ENCODE measurements around the gene CHSY3.

CHSY3 gene

GRCh38 chr5:129988453-129988852 is 84.2 kb downstream of the CHSY3 start:
- no peak overlapping the region for H3K4me3 ChIP-seq (ENCODE audit: low read length)
- H3K27ac ChIP-seq (ENCODE audit: low read depth, low read length), result no peak overlapping the region
- no peaks in the 10 kb centered on the region for H3K27me3 ChIP-seq (ENCODE audit: insufficient read depth, low read length)
- H3K9me3 ChIP-seq (ENCODE audit: insufficient read depth, low read depth, low read length), result peaks cover 6% of the 10 kb centered on the region
- no peaks in the 10 kb centered on the region for H3K36me3 ChIP-seq (ENCODE audit: insufficient read depth, low read length)
- no peaks in the 10 kb centered on the region for H3K4me1 ChIP-seq (ENCODE audit: insufficient read depth, low read length)
- no peak overlapping the region for H3K9ac ChIP-seq (ENCODE audit: low read depth, low read length)

- H3K27me3 ChIP-seq (ENCODE audit: insufficient read depth, low read length), result no peaks in the 10 kb centered on the region
- WGBS, result 84% methylated on average over 2 of the region's 3 CpGs
- H3K4me3 ChIP-seq (ENCODE audit: low read length), result no peak overlapping the region
- no peaks in the 10 kb centered on the region for H3K4me1 ChIP-seq (ENCODE audit: insufficient read depth, low read length)
- no peaks in the 10 kb centered on the region for H3K9me3 ChIP-seq (ENCODE audit: insufficient read depth, low read depth, low read length)
- H3K9ac ChIP-seq (ENCODE audit: low read depth, low read length), result no peak overlapping the region
- no peaks in the 10 kb centered on the region for H3K36me3 ChIP-seq (ENCODE audit: insufficient read depth, low read length)
- H3K27ac ChIP-seq (ENCODE audit: low read depth, low read length), result no peak overlapping the region
Measured at GRCh38 chr5:129991780-129992179, 87.5 kb downstream of the CHSY3 start.

GRCh38 chr5:129996896-129997295 is 92.6 kb downstream of the CHSY3 start:
- H3K9ac ChIP-seq (ENCODE audit: low read depth, low read length), result no peak overlapping the region
- no peaks in the 10 kb centered on the region for H3K9me3 ChIP-seq (ENCODE audit: insufficient read depth, low read depth, low read length)
- H3K4me3 ChIP-seq (ENCODE audit: low read length), result no peak overlapping the region
- no peaks in the 10 kb centered on the region for H3K4me1 ChIP-seq (ENCODE audit: insufficient read depth, low read length)
- H3K36me3 ChIP-seq (ENCODE audit: insufficient read depth, low read length), result no peaks in the 10 kb centered on the region
- no peaks in the 10 kb centered on the region for H3K27me3 ChIP-seq (ENCODE audit: insufficient read depth, low read length)
- H3K27ac ChIP-seq (ENCODE audit: low read depth, low read length), result no peak overlapping the region

- Histone ChIP-seq H3K27ac (ENCODE audit: low read depth, low read length) (no peak overlapping the region), H3K4me3 (ENCODE audit: low read length) (no peak overlapping the region), H3K9ac (ENCODE audit: low read depth, low read length) (no peak overlapping the region), H3K27me3 (ENCODE audit: insufficient read depth, low read length) (no peaks in the 10 kb centered on the region), H3K36me3 (ENCODE audit: insufficient read depth, low read length) (no peaks in the 10 kb centered on the region), H3K9me3 (ENCODE audit: insufficient read depth, low read depth, low read length) (no peaks in the 10 kb centered on the region), H3K4me1 (ENCODE audit: insufficient read depth, low read length) (peaks cover 4% of the 10 kb centered on the region; the same call in 1 of the 2 replicates)
- WGBS, result 83% methylated on average over 2 of the region's 4 CpGs
Measured at GRCh38 chr5:130000460-130000859, 96.2 kb downstream of the CHSY3 start.

- Histone ChIP-seq H3K4me1 (ENCODE audit: insufficient read depth, low read length) (peaks cover 4% of the 10 kb centered on the region; the same call in 1 of the 2 replicates), H3K4me3 (ENCODE audit: low read length) (no peak overlapping the region), H3K36me3 (ENCODE audit: insufficient read depth, low read length) (no peaks in the 10 kb centered on the region), H3K27me3 (ENCODE audit: insufficient read depth, low read length) (no peaks in the 10 kb centered on the region), H3K9ac (ENCODE audit: low read depth, low read length) (no peak overlapping the region), H3K27ac (ENCODE audit: low read depth, low read length) (no peak overlapping the region), H3K9me3 (ENCODE audit: insufficient read depth, low read depth, low read length) (no peaks in the 10 kb centered on the region)
- WGBS, result 96% methylated on average over 3 of the region's 3 CpGs
Measured at GRCh38 chr5:130002183-130002582, 97.9 kb downstream of the CHSY3 start.

- no peak overlapping the region for H3K27ac ChIP-seq (ENCODE audit: low read depth, low read length)
- no peaks in the 10 kb centered on the region for H3K9me3 ChIP-seq (ENCODE audit: insufficient read depth, low read depth, low read length)
- peaks cover 4% of the 10 kb centered on the region; the same call in 1 of the 2 replicates for H3K4me1 ChIP-seq (ENCODE audit: insufficient read depth, low read length)
- H3K36me3 ChIP-seq (ENCODE audit: insufficient read depth, low read length), result no peaks in the 10 kb centered on the region
- WGBS, result 91% methylated on average over 3 of the region's 3 CpGs
- H3K9ac ChIP-seq (ENCODE audit: low read depth, low read length), result no peak overlapping the region
- H3K4me3 ChIP-seq (ENCODE audit: low read length), result no peak overlapping the region
- H3K27me3 ChIP-seq (ENCODE audit: insufficient read depth, low read length), result no peaks in the 10 kb centered on the region
Measured at GRCh38 chr5:130002876-130003275, 98.6 kb downstream of the CHSY3 start.

- Histone ChIP-seq H3K27ac (ENCODE audit: low read depth, low read length) (no peak overlapping the region), H3K36me3 (ENCODE audit: insufficient read depth, low read length) (no peaks in the 10 kb centered on the region), H3K9ac (ENCODE audit: low read depth, low read length) (no peak overlapping the region), H3K9me3 (ENCODE audit: insufficient read depth, low read depth, low read length) (no peaks in the 10 kb centered on the region), H3K4me1 (ENCODE audit: insufficient read depth, low read length) (no peaks in the 10 kb centered on the region), H3K27me3 (ENCODE audit: insufficient read depth, low read length) (no peaks in the 10 kb centered on the region), H3K4me3 (ENCODE audit: low read length) (no peak overlapping the region)
- WGBS, result 94% methylated on average over 3 of the region's 3 CpGs
Measured at GRCh38 chr5:130011986-130012385, 107.7 kb downstream of the CHSY3 start.

GRCh38 chr5:130017173-130017572 is 112.9 kb downstream of the CHSY3 start:
- H3K4me3 ChIP-seq (ENCODE audit: low read length), result no peak overlapping the region
- no peaks in the 10 kb centered on the region for H3K4me1 ChIP-seq (ENCODE audit: insufficient read depth, low read length)
- H3K36me3 ChIP-seq (ENCODE audit: insufficient read depth, low read length), result no peaks in the 10 kb centered on the region
- no peaks in the 10 kb centered on the region for H3K27me3 ChIP-seq (ENCODE audit: insufficient read depth, low read length)
- no peak overlapping the region for H3K9ac ChIP-seq (ENCODE audit: low read depth, low read length)
- WGBS, result 72% methylated on average over 4 of the region's 4 CpGs
- H3K27ac ChIP-seq (ENCODE audit: low read depth, low read length), result no peak overlapping the region
- no peaks in the 10 kb centered on the region for H3K9me3 ChIP-seq (ENCODE audit: insufficient read depth, low read depth, low read length)

- no peak overlapping the region for H3K27ac ChIP-seq (ENCODE audit: low read depth, low read length)
- no peaks in the 10 kb centered on the region for H3K9me3 ChIP-seq (ENCODE audit: insufficient read depth, low read depth, low read length)
- no peaks in the 10 kb centered on the region for H3K36me3 ChIP-seq (ENCODE audit: insufficient read depth, low read length)
- H3K4me3 ChIP-seq (ENCODE audit: low read length), result no peak overlapping the region
- no peak overlapping the region for H3K9ac ChIP-seq (ENCODE audit: low read depth, low read length)
- no peaks in the 10 kb centered on the region for H3K27me3 ChIP-seq (ENCODE audit: insufficient read depth, low read length)
- no peaks in the 10 kb centered on the region for H3K4me1 ChIP-seq (ENCODE audit: insufficient read depth, low read length)
- WGBS, result 88% methylated on average over 8 of the region's 8 CpGs
Measured at GRCh38 chr5:130018641-130019040, 114.4 kb downstream of the CHSY3 start.

- Histone ChIP-seq H3K4me1 (ENCODE audit: insufficient read depth, low read length) (no peaks in the 10 kb centered on the region), H3K4me3 (ENCODE audit: low read length) (no peak overlapping the region), H3K27ac (ENCODE audit: low read depth, low read length) (no peak overlapping the region), H3K27me3 (ENCODE audit: insufficient read depth, low read length) (no peaks in the 10 kb centered on the region), H3K9me3 (ENCODE audit: insufficient read depth, low read depth, low read length) (no peaks in the 10 kb centered on the region), H3K9ac (ENCODE audit: low read depth, low read length) (no peak overlapping the region), H3K36me3 (ENCODE audit: insufficient read depth, low read length) (no peaks in the 10 kb centered on the region)
Measured at GRCh38 chr5:130021000-130021399, 116.7 kb downstream of the CHSY3 start.

- H3K9me3 ChIP-seq (ENCODE audit: insufficient read depth, low read depth, low read length), result no peaks in the 10 kb centered on the region
- no peaks in the 10 kb centered on the region for H3K4me1 ChIP-seq (ENCODE audit: insufficient read depth, low read length)
- H3K4me3 ChIP-seq (ENCODE audit: low read length), result no peak overlapping the region
- no peak overlapping the region for H3K9ac ChIP-seq (ENCODE audit: low read depth, low read length)
- no peak overlapping the region for H3K27ac ChIP-seq (ENCODE audit: low read depth, low read length)
- H3K27me3 ChIP-seq (ENCODE audit: insufficient read depth, low read length), result no peaks in the 10 kb centered on the region
- no peaks in the 10 kb centered on the region for H3K36me3 ChIP-seq (ENCODE audit: insufficient read depth, low read length)
- 100% methylated on average over 3 of the region's 4 CpGs for WGBS
Measured at GRCh38 chr5:130021876-130022275, 117.6 kb downstream of the CHSY3 start.

GRCh38 chr5:130023604-130024003 is 119.3 kb downstream of the CHSY3 start:
- Histone ChIP-seq H3K9ac (ENCODE audit: low read depth, low read length) (no peak overlapping the region), H3K27ac (ENCODE audit: low read depth, low read length) (no peak overlapping the region), H3K4me1 (ENCODE audit: insufficient read depth, low read length) (no peaks in the 10 kb centered on the region), H3K27me3 (ENCODE audit: insufficient read depth, low read length) (no peaks in the 10 kb centered on the region), H3K4me3 (ENCODE audit: low read length) (no peak overlapping the region), H3K9me3 (ENCODE audit: insufficient read depth, low read depth, low read length) (no peaks in the 10 kb centered on the region), H3K36me3 (ENCODE audit: insufficient read depth, low read length) (no peaks in the 10 kb centered on the region)
- 95% methylated on average over 1 of the region's 3 CpGs for WGBS

All from HUES64 (cell line).